Upper lobe of right lung (tissue), 1 donor: Measurements from ENCODE around the gene POLA2. TPM values are rescaled to one million over a fixed set of nuclear protein-coding genes. Genes with fewer than 3 reads are reported as not detected.
A peak's percentile ranks its signal among the peaks of the same experiment; 100 is the strongest.

Experiments used
- ATAC-seq: fragments of 200-7000 bp; cut with Tn5 transposase; one replicate; pipeline ENCODE4 v1.9.1; 2020; ENCODE audit warnings: mild to moderate bottlenecking, moderate library complexity
- DNase-seq: peaks from one replicate; pipeline ENCODE4 v3.0.0-alpha.2; 2020
- H3K27ac ChIP-seq: fragments of 200-600 bp; one replicate; pipeline ENCODE4 v1.8.0; 2022
- H3K27me3 ChIP-seq: fragments of 200-600 bp; one replicate; pipeline ENCODE4 v1.8.0; 2022; ENCODE audit warnings: mild to moderate bottlenecking
- H3K36me3 ChIP-seq: fragments of 200-600 bp; one replicate; pipeline ENCODE4 v1.8.0; 2022
- H3K4me1 ChIP-seq: fragments of 200-600 bp; one replicate; pipeline ENCODE4 v1.8.0; 2022
- H3K4me3 ChIP-seq: fragments of 200-600 bp; one replicate; pipeline ENCODE4 v1.8.0; 2022; ENCODE audit warnings: mild to moderate bottlenecking
- H3K9me3 ChIP-seq: fragments of 200-600 bp; one replicate; pipeline ENCODE4 v1.8.0; 2022
- CTCF ChIP-seq: fragments of 200-600 bp; IDR thresholded peaks from one replicate; pipeline ENCODE4 v1.8.0; 2022; ENCODE audit warnings: antibody characterized with exemption
- intact Hi-C: fragments of 100-400 bp; cut with DNase I; formaldehyde crosslinking; loops from one replicate; pipeline ENCODE4 v1.11.0; 2022
- total RNA-seq: library from RNA; stranded (reverse); fragmentation: NEBNext Ultra II Directional; extraction: Animal tissue kit (Norgen Biotek cat#: 25700); gene quantifications from one replicate; pipeline ENCODE4 v1.2.1, GENCODE V29; 2021
- donor health status: DM: no; HTN: yes; CAD: no; lungs with severe emphysema.

Gene POLA2
- total RNA-seq, 1 donor from 2014 or later, result 9.5 TPM

DNA sequence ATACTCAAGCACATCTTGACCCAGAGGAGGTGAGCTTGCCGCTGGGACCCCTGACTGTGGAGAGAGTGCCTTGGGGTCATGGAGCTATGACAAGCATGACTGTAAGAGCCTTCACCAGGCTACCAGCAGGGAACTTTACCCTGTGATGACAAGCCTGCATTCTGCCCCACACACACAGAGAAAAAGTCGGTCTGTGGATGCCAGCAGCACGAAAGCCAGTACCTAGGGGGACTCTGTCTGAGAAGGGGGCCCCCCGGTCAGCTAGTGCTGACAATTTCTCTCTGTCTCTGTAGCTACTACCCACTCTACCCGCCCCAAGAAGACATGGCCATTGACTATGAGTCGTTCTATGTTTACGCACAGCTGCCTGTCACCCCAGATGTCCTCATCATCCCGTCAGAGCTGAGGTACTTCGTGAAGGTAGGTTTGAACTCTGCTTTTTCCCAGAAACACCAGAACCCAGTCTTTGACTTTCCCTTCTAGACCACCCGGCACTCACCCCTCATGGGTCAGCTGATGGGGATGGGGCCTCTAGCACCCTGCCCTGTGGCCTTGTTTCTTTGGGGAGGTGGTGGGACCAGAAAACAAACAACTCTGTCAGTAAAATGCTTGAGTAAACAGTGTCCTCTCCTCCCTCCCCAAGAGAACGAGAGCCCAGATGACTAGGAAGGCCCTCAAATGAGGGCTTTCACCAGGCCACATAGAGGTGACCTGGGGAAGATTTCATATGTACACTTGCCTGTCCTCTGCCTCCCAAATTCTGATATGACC, 34.0 kb downstream of the POLA2 start:
- intact Hi-C loops, result no loop called here
- no peak for TF ChIP-seq CTCF
- Histone ChIP-seq H3K36me3 (peaks cover 10% of the 10 kb centered on the region), H3K4me3 (no peak overlapping the region), H3K27me3 (no peaks in the 10 kb centered on the region), H3K4me1 (peaks cover 57% of the 10 kb centered on the region), H3K27ac (peak overlapping the region; percentile 59), H3K9me3 (no peaks in the 10 kb centered on the region)
- ATAC-seq (no peak), DNase-seq (no peak)

DNA sequence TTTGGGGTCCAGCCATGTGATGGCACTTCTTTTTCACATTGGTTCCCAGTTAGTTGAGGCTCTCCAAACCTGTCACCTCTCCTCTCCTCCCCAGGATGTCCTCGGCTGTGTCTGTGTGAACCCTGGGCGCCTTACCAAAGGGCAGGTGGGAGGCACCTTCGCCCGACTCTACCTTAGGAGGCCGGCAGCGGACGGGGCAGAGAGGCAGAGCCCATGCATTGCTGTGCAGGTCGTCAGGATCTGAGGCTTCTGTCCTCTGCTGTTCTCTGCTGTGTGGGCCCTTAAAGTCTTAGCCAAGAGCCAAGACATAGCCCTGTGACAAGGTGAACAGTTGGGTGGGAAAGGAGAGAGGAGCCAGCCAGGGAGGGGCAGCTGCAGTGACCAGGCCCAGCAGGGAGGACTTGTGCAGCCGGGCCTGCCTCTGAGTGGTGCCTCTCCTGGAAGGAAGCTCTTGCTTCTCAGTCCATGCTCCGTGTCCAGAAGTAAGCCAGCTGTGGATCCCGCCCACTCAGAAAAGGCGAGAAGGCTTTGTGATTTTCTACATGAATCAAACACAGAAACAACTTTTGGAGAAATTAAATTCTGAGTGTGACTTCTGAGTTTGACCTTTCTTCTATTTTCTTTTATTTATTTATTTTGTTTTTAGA, 35.4 kb downstream of the POLA2 start:
- Histone ChIP-seq H3K9me3 (no peaks in the 10 kb centered on the region), H3K4me1 (peaks cover 50% of the 10 kb centered on the region), H3K27me3 (no peaks in the 10 kb centered on the region), H3K36me3 (peaks cover 10% of the 10 kb centered on the region), H3K27ac (peak overlapping the region; percentile 86), H3K4me3 (no peak overlapping the region)
- DNase-seq (no peak), ATAC-seq (no peak)
- TF ChIP-seq CTCF, result no peak
- intact Hi-C loops, result no loop called here

GRCh38 chr11:65298131-65298535, 36.4 kb downstream of the POLA2 start:
- TF ChIP-seq CTCF, result no peak
- peak; percentile 61 for ATAC-seq
- Histone ChIP-seq H3K4me1 (peaks cover 43% of the 10 kb centered on the region), H3K27ac (peak overlapping the region; percentile 86), H3K27me3 (no peaks in the 10 kb centered on the region), H3K9me3 (no peaks in the 10 kb centered on the region), H3K36me3 (peaks cover 10% of the 10 kb centered on the region), H3K4me3 (no peak overlapping the region)
- intact Hi-C loops, result no loop called here
- DNase-seq, result peak; percentile 76

GRCh38 chr11:65298655-65299179, 37.0 kb downstream of the POLA2 start:
- peaks cover 10% of the 10 kb centered on the region for H3K36me3 ChIP-seq
- no peaks in the 10 kb centered on the region for H3K27me3 ChIP-seq
- no peak for TF ChIP-seq CTCF
- H3K4me1 ChIP-seq, result peaks cover 38% of the 10 kb centered on the region
- H3K4me3 ChIP-seq, result no peak overlapping the region
- H3K27ac ChIP-seq, result peak overlapping the region; percentile 86
- peak; percentile 35 for ATAC-seq
- H3K9me3 ChIP-seq, result no peaks in the 10 kb centered on the region
- intact Hi-C loops, result no loop called here
- no peak for DNase-seq

DNA sequence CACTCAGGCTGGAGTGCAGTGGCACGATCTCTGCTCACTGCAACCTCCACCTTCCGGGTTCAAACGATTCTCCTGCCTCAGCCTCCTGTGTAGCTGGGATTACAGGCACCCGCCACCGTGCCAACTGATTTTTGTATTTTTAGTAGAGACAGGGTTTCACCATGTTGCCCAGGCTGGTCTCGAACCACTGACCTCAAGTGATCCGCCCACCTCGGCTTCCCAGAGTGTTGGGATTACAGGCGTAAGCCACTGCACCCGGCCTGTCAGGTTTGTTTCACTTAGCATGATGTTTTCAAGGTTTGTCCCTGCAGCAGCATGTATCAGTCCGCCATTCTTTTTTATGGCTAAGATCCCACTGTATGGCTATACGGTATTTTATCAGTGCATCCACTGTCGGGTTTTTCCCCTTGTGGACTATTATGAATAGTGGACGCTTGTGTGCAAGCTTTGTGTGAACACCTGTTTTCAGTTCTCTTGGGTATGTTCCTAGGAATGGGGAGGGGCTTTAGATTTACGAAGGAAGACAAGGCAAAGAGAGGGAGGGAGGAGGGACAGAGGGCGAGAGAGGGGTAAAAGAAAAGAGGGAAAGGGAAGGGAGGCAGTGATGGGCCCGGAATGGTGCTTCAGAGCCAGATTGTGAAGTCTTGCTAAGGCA, 39.0 kb downstream of the POLA2 start:
- DNase-seq (no peak), ATAC-seq (no peak)
- no peaks in the 10 kb centered on the region for H3K9me3 ChIP-seq
- TF ChIP-seq CTCF, result no peak
- no peak overlapping the region for H3K27ac ChIP-seq
- no peak overlapping the region for H3K4me3 ChIP-seq
- intact Hi-C loops, result no loop called here
- no peaks in the 10 kb centered on the region for H3K27me3 ChIP-seq
- H3K4me1 ChIP-seq, result peaks cover 27% of the 10 kb centered on the region
- H3K36me3 ChIP-seq, result peaks cover 3% of the 10 kb centered on the region
